ENCODE data around the gene PLEKHF1. TPM values are rescaled to one million over a fixed set of nuclear protein-coding genes. Genes with fewer than 3 reads are reported as not detected.

The PLEKHF1 gene
- total RNA-seq, 6 experiments from 2014 or later: 1.4 to 2.8 (median 2.6) TPM

DNA sequence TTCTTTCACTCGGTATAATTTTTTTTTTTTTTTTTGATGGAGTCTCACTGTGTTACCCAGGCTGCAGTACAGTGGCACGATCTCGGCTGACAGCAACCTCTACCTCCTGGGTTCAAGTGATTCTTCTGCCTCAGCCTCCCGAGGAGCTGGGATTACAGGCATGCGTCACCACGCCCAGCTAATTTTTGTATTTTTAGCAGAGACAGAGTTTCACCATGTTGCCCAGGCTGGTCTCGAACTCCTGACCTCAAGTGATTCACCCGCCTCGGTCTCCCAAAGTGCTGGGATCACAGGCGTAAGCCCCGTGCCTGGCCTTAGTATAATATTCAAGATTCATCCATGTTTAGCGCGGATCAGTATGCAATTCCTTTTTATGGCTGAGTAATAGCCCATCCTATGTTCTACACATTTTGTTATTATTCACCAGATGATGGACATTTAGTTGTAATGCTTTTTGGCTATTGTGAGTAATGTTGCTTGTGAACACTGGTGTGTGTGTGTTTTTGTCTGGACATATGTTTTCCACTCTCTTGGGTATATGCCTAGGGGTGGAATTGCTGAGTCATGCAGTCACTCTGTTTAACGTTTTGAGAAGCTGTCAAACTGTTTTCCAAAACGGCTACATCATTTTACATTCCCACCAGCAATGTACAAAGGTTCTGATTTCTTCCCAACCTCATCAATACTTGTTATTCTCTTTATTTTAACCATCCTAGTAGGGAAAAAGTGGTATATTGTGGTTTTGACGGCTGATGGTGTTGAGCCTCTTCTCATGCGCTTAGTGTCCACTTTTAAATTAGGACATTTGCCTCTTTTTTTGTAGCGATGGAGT is 22.9 kb downstream of the PLEKHF1 start:
- Mint-ChIP-seq H3K36me3 (ENCODE audit: low read depth) (peaks cover 14% of the 10 kb centered on the region), H3K27me3 (ENCODE audit: insufficient read depth) (no peaks in the 10 kb centered on the region; the same call in none of the 2 replicates), H3K27ac (peak overlapping the region; percentile 98), H3K9me3 (peaks cover 22% of the 10 kb centered on the region), H3K4me1 (ENCODE audit: low read depth) (peaks cover 28% of the 10 kb centered on the region), H3K4me3 (peak overlapping the region; percentile 92)
- DNase-seq: peak; percentile 64
- TF ChIP-seq, protein P1, sequence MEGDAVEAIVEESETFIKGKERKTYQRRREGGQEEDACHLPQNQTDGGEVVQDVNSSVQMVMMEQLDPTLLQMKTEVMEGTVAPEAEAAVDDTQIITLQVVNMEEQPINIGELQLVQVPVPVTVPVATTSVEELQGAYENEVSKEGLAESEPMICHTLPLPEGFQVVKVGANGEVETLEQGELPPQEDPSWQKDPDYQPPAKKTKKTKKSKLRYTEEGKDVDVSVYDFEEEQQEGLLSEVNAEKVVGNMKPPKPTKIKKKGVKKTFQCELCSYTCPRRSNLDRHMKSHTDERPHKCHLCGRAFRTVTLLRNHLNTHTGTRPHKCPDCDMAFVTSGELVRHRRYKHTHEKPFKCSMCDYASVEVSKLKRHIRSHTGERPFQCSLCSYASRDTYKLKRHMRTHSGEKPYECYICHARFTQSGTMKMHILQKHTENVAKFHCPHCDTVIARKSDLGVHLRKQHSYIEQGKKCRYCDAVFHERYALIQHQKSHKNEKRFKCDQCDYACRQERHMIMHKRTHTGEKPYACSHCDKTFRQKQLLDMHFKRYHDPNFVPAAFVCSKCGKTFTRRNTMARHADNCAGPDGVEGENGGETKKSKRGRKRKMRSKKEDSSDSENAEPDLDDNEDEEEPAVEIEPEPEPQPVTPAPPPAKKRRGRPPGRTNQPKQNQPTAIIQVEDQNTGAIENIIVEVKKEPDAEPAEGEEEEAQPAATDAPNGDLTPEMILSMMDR (IDR thresholded peaks at IDR 0.05): no peak

DNA sequence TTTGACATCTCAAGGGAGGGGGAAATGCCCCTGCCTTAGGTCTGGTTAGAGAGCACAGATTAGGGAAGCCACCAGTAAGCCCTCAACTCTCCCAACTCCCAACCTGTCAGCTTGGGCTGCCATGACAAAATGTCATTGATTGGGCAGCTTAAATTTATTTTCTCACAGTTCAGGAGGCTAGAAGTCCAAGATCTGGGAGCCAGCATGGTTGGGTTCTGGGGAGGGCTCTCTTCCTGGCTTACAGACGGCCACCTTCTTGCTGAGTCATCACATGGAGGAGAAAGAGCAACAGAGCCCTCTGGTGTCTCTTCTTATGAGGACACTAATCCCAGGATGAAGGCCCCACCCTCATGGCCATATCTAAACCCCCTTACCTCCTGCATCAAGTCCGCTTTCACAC is 25.6 kb downstream of the PLEKHF1 start:
- Mint-ChIP-seq H3K4me3 (no peak overlapping the region), H3K27ac (no peak overlapping the region; the same call in 1 of the 2 replicates), H3K27me3 (ENCODE audit: insufficient read depth) (no peaks in the 10 kb centered on the region; the same call in 1 of the 2 replicates), H3K36me3 (ENCODE audit: low read depth) (peaks cover 14% of the 10 kb centered on the region), H3K9me3 (peaks cover 22% of the 10 kb centered on the region), H3K4me1 (ENCODE audit: low read depth) (peaks cover 42% of the 10 kb centered on the region)
- peak; percentile 43 for DNase-seq
- TF ChIP-seq, protein P1 (IDR thresholded peaks at IDR 0.05): peak; percentile 71

DNA sequence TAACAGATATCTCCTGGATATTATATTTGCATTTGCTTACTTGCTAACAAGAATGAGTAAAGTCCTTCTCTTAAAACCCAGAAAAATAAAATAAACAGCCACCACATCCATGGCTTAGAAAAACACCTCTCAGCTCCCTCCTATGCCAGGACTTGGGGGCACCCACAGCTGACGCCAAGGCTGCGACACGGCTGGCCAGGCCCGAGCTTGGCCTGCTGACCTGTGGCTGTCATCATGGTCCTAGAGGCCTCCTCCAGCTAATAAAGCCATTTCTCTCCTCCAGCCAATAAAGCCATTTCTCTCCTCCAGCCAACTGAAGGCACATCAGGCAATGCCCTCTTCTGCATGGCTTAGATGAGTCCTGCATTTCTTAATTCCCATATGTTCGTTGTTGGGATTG is 28.9 kb downstream of the PLEKHF1 start:
- Mint-ChIP-seq H3K27ac (peak overlapping the region; percentile 36; the same call in 1 of the 2 replicates), H3K9me3 (peaks cover 15% of the 10 kb centered on the region), H3K4me1 (ENCODE audit: low read depth) (peaks cover 14% of the 10 kb centered on the region; the same call in 1 of the 2 replicates), H3K4me3 (no peak overlapping the region), H3K27me3 (ENCODE audit: insufficient read depth) (no peaks in the 10 kb centered on the region; the same call in 1 of the 2 replicates), H3K36me3 (ENCODE audit: low read depth) (peaks cover 14% of the 10 kb centered on the region)
- no peak for DNase-seq
- TF ChIP-seq, protein P1 (IDR thresholded peaks at IDR 0.05): no peak

DNA sequence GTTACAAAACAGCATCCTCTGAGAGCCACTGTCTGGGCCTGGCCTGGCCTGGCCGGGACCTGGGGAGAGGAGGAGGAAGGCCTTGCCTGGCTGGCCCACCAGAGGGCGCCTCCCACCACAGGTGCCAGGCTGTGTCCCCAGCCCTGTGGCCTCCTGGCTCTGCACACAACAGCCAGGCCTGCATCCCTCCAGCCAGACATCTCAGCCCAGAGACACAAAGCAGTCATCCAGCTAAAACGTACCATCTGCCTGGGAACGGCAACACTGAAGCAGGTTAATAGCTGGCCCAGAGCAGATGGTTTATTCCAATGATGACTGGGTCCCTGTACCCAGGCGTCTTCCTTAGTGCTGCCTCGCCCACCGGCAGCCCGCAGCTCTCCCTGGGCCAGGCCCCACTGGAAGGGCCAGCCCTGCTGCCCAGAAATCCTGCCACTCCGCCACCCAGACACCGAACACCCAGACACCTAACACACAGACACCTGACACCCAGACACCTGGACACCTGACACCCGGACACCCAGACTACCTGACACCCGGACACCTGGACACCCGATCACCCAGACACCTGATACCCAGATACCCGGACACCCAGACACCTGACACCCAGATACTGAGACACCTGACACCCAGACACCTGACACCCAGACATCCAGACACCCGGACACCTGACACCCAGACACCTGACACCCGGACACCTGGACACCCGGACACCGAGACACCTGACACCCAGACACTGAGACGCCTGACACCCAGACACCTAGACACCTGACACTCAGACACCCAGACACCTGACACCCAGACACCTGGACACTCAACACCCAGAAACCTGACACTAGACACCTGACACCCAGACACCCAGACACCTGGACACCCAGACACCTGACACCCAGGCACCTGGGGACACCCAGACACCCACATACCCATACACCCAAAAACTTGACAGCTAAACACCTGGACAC is 29.7 kb downstream of the PLEKHF1 start:
- no peaks in the 10 kb centered on the region; the same call in 1 of the 2 replicates for H3K27me3 Mint-ChIP-seq (ENCODE audit: insufficient read depth)
- H3K36me3 Mint-ChIP-seq (ENCODE audit: low read depth): peaks cover 8% of the 10 kb centered on the region
- DNase-seq: peak; percentile 56
- TF ChIP-seq, protein P1 (IDR thresholded peaks at IDR 0.05): peak; percentile 91
- H3K4me1 Mint-ChIP-seq (ENCODE audit: low read depth): peaks cover 14% of the 10 kb centered on the region; the same call in 1 of the 2 replicates
- H3K27ac Mint-ChIP-seq: peak overlapping the region; percentile 36; the same call in 1 of the 2 replicates
- H3K4me3 Mint-ChIP-seq: no peak overlapping the region
- H3K9me3 Mint-ChIP-seq: peaks cover 7% of the 10 kb centered on the region; the same call in 1 of the 2 replicates
